Fibroblast of mammary gland (primary cell): ENCODE results near the gene MORF4L2.

Source experiments
- DNase-seq: peaks from one replicate; pipeline ENCODE4 v3.0.0-alpha.2; 2010; ENCODE audit warnings: low read depth
- H3K4me3 ChIP-seq: 2 replicates; pipeline ENCODE4 v1.5.1; 2011; ENCODE audit warnings: low read depth, mild to moderate bottlenecking, low read length, moderate library complexity; ENCODE audit not compliant: control insufficient read depth
- CTCF ChIP-seq: conservative IDR thresholded peaks from 2 replicates; pipeline ENCODE4 v1.5.1; 2011; ENCODE audit warnings: low read depth, low read length, inconsistent platforms; ENCODE audit not compliant: control insufficient read depth, insufficient read depth

The MORF4L2 gene

GRCh38 chrX:103630171-103630511, 56.4 kb downstream of the MORF4L2 start:
- no peak for DNase-seq
- peak overlapping the region; percentile 66 for H3K4me3 ChIP-seq

DNA sequence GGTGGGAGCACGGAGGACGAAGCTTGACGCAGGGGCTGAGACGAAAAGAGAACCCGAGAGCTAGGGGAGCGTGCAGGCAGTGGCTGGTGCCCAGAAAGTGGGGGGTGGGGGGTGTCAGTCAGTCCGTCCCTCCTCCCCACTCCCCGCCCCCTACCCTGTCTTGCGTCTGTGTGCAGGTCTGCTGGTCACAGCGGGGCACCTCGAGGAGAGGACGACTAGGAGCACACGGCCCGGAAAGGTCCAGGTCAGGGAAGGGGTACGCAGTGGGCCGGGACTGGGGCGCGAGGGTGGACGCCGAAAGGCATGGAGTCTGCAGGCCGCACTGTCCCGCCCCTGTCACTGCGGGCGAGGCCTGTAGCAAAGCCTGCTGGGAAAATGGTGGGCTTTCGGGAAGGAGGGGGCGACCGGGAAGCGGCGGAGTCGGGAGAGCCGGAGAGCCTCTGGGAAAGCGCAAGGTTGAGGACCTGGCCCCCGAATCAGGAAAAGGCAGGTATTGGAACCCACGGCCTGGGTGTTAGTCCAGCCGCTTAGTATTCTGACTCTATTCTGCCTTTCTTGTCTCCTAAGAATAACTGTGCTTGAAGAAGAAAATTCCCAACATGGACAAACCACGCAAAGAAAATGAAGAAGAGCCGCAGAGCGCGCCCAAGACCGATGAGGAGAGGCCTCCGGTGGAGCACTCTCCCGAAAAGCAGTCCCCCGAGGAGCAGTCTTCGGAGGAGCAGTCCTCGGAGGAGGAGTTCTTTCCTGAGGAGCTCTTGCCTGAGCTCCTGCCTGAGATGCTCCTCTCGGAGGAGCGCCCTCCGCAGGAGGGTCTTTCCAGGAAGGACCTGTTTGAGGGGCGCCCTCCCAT, 57.0 kb downstream of the MORF4L2 start:
- peak; percentile 57 for TF ChIP-seq CTCF
- DNase-seq, result peak; percentile 73

More at GRCh38 chrX:103630171-103630511, 56.4 kb downstream of the MORF4L2 start:
- TF ChIP-seq CTCF, result no peak

GRCh38 chrX:103628386-103629317, 57.8 kb downstream of the MORF4L2 start, which contains the start of gene TCEAL1:
Gene TCEAL1 (plus strand): TSS chrX:103628975. CDS start chrX:103629917, 942 bp downstream.
- peak within 1 kb of the TSS; percentile 66 for H3K4me3 ChIP-seq
- DNase-seq, result peak; percentile 42
- TF ChIP-seq CTCF, result no peak

More for the DNA sequence above, 57.0 kb downstream of the MORF4L2 start:
- H3K4me3 ChIP-seq, result peak overlapping the region; percentile 66

DNA sequence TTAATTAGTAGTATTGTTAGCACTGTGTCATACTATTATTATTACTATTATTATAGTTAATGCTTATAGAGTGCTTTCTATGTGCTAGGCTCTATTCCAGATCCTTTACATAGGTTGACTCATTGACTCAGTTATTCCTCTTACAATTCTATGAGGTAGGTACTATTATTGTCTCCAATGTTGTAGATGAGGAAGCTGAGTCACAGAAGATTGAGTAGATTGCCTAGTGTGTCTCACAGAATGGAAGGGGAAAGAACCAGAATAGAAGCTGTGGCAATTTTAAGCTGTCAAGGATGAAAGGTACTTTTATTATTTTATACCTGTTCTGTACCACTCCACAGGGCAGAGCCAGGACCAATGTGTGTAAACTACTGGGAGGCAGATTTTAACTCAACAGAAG, 59.6 kb downstream of the MORF4L2 start:
- no peak overlapping the region for H3K4me3 ChIP-seq
- peak; percentile 42 for DNase-seq

More for the DNA sequence above, 59.6 kb downstream of the MORF4L2 start:
- no peak for TF ChIP-seq CTCF
